GM12874 (cell line): ENCODE data around the gene ARHGAP18.

Experiments used
- TF ChIP-seq, protein P1 (sequence below): IDR thresholded peaks from 2 replicates; pipeline ENCODE4 v1.5.1; 2011; ENCODE audit warnings: low read depth, mild to moderate bottlenecking, control low read depth, low read length, moderate library complexity; ENCODE audit not compliant: insufficient read depth

The ARHGAP18 gene, protein sequence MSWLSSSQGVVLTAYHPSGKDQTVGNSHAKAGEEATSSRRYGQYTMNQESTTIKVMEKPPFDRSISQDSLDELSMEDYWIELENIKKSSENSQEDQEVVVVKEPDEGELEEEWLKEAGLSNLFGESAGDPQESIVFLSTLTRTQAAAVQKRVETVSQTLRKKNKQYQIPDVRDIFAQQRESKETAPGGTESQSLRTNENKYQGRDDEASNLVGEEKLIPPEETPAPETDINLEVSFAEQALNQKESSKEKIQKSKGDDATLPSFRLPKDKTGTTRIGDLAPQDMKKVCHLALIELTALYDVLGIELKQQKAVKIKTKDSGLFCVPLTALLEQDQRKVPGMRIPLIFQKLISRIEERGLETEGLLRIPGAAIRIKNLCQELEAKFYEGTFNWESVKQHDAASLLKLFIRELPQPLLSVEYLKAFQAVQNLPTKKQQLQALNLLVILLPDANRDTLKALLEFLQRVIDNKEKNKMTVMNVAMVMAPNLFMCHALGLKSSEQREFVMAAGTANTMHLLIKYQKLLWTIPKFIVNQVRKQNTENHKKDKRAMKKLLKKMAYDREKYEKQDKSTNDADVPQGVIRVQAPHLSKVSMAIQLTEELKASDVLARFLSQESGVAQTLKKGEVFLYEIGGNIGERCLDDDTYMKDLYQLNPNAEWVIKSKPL

DNA sequence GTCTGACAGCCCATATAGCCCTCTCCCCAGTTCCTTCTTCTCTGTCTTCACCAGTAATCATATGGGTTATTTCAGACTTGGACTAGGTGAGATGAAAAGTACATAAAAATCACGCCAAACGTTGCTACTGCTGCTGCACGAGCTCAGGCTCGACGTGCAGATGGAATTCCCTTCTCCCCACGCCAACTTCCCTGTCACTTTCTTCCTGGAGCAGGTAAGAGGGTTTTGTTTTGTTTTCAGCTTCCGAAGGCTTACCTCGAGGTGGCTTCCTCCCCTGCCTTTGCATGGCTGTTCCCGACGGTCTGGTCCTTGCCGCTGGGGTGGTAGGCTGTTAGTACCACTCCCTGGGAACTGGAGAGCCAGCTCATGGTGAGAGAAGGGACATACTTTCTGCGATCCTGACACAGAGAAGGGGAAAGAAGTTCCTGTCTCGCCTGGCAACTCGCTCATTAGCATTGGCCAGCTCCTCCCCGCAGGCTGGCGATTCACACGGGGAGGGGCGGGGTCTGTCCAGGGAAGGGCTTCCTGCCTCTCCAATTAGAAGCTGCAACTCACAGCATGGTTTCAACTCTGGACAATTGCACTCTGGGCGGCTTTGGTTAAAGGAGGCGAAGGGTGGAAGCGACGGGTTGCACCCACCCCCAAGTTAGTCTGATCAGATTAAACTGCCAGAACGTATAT is at the start of gene ARHGAP18:
TSS of gene ARHGAP18 (minus strand) at position 409 of the 681 bp plus-strand sequence. CDS start at position 368, 41 bp downstream.
- TF ChIP-seq, protein P1, sequence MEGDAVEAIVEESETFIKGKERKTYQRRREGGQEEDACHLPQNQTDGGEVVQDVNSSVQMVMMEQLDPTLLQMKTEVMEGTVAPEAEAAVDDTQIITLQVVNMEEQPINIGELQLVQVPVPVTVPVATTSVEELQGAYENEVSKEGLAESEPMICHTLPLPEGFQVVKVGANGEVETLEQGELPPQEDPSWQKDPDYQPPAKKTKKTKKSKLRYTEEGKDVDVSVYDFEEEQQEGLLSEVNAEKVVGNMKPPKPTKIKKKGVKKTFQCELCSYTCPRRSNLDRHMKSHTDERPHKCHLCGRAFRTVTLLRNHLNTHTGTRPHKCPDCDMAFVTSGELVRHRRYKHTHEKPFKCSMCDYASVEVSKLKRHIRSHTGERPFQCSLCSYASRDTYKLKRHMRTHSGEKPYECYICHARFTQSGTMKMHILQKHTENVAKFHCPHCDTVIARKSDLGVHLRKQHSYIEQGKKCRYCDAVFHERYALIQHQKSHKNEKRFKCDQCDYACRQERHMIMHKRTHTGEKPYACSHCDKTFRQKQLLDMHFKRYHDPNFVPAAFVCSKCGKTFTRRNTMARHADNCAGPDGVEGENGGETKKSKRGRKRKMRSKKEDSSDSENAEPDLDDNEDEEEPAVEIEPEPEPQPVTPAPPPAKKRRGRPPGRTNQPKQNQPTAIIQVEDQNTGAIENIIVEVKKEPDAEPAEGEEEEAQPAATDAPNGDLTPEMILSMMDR = no peak

DNA sequence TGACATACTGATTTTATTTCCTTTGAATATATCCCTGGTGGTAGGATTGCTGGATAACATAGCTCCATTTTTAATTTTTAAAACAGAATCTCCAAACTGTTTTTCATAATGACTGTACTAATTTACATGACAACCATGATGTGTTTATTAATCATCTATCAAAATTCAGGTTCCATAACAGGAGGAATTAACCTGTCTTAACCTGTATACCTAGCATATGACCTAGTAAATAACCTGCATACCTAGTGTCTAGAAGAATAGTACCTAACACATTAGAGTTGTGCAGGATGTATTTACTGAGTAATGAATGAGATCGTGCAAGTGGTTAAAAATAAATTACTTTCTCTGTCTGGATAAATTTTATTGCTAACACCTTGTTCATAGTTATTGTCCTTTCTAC is 45.8 kb upstream of the ARHGAP18 start:
- TF ChIP-seq, protein P1 = no peak

DNA sequence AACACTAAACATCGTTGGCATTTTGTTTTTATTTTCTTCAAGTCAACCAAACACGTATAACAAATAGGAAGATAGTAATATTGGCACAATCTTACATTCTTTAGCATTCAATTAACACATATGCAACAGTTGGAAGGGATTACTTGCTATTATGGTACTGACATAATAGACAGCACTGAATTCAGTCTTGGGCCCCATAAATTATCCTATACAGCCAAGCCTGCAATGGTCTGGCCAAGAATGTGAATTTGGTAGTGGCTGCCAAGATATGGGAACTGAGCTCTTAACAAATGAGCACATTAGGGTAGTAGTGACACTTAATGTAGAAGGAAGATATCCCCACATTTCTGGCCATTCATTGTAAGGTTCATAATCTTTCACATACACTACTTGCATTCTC is 44.8 kb upstream of the ARHGAP18 start:
- TF ChIP-seq, protein P1 = no peak

DNA sequence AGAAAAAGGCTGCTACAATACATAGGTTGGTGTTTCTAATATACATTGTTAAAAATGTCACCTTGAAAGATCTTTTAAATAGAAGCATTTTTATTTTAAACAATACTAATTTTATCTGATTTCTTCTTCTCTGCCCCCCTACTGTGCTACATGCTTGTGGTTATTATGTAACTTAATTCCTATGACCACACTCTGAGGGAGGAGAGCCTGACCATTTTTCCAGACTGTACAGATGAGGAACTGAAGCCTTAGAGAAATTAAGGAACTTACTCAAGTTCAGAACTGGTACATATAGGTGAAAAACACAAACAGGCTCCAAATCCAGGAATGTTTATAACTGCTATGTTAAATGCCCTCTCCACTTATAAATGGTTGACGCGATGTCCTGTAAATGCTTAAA is 43.4 kb upstream of the ARHGAP18 start:
- TF ChIP-seq, protein P1 = no peak

DNA sequence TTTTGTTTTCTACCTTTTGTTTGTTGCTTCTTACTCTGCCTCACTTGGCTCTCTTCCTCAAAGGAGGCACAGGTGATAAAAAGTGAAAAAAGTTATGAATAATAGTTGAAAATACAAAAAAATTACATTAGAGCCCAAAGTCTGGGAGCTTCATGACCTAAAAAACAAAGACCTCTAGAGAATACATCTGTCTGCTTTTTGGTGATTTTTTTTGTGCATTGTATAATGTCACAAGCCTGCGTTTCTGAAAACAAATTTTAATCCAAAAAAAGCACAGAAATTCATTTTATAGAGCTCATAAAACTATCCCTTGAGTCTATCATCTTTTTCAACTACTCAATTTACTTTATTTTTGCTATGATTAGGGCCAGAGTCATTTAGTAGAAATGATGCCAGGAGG is 41.4 kb upstream of the ARHGAP18 start:
- TF ChIP-seq, protein P1 = no peak

DNA sequence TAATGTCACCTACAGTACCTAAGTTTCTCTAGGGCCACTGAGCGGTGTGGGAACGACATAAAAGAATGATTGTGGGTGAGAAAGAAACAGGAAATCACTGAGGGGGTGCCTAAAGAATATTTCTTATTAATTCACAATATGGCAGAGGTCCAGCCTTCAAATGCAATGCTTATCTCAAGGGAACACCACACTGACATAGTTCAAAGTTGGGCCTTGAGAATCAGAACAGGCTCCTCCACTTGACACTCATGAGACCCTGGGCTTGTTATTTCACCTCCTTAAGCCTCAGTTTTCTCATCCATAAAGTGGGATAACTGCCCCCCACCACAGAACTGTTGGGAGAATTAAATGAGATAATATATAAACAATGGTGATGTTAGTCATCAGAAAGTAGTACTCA is 40.4 kb upstream of the ARHGAP18 start:
- TF ChIP-seq, protein P1 = no peak

DNA sequence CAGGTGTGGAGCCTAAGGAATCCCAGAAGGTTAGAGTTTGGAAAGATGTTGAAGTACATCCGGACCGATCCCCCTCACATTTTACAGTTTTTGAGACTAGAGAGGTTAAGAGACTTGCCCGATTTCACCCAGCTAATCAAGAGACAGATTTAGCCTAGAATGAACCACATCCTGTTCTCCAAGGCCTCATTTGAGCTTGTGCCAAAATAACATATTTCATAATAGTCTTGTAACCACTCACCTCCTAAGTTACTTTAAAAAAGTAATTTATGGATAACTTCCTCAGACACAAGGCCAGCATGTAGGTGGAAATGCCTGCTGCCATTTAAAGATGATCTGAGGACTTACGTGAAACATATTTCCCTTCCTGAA is 39.8 kb upstream of the ARHGAP18 start:
- TF ChIP-seq, protein P1 = no peak
